H9 (cell line): ENCODE results near the gene NACC2. TPM values are rescaled to one million over a fixed set of nuclear protein-coding genes. Genes with fewer than 3 reads are reported as not detected.

Source experiments
- DNase-seq: peaks from one replicate; pipeline ENCODE4 v3.0.0-alpha.2; 2017
- H2AFZ ChIP-seq: one replicate; pipeline ENCODE4 v1.6.1; 2013; ENCODE audit warnings: mild to moderate bottlenecking, low read length, control low read depth, moderate library complexity
- H2AK5ac ChIP-seq: 2 replicates; pipeline ENCODE4 v1.6.1; 2013; ENCODE audit warnings: low read length, control low read depth, mixed read lengths; ENCODE audit not compliant: insufficient read length
- H2BK120ac ChIP-seq: one replicate; pipeline ENCODE4 v1.6.1; 2013; ENCODE audit warnings: low read depth, mild to moderate bottlenecking, low read length, control low read depth, inconsistent platforms; ENCODE audit not compliant: poor library complexity, severe bottlenecking
- H2BK12ac ChIP-seq: 2 replicates; pipeline ENCODE4 v1.6.1; 2013; ENCODE audit warnings: low read length, control low read depth, mixed read lengths, low read depth; ENCODE audit not compliant: insufficient read length
- H2BK15ac ChIP-seq: 2 replicates; pipeline ENCODE4 v1.6.1; 2013; ENCODE audit warnings: low read depth, low read length, control low read depth
- H2BK20ac ChIP-seq: one replicate; pipeline ENCODE4 v1.6.1; 2013; ENCODE audit warnings: low read depth, mild to moderate bottlenecking, low read length, control low read depth, inconsistent platforms; ENCODE audit not compliant: poor library complexity, severe bottlenecking
- H2BK5ac ChIP-seq: 2 replicates; pipeline ENCODE4 v1.6.1; 2013; ENCODE audit warnings: low read length, control low read depth, mixed read lengths; ENCODE audit not compliant: insufficient read length
- H3K14ac ChIP-seq: 2 replicates; pipeline ENCODE4 v1.6.1; 2013; ENCODE audit warnings: low read length, control low read depth; ENCODE audit not compliant: insufficient read depth
- H3K18ac ChIP-seq: 2 replicates; pipeline ENCODE4 v1.6.1; 2013; ENCODE audit warnings: low read depth, mild to moderate bottlenecking, mixed read lengths, low read length, control low read depth; ENCODE audit not compliant: insufficient read length
- H3K23ac ChIP-seq: 2 replicates; pipeline ENCODE4 v1.6.1; 2013; ENCODE audit warnings: low read length, control low read depth, mixed read lengths, low read depth; ENCODE audit not compliant: insufficient read length
- H3K23me2 ChIP-seq: 2 replicates; pipeline ENCODE4 v1.6.1; 2013; ENCODE audit warnings: low read depth, mild to moderate bottlenecking, mixed read lengths, low read length, control low read depth; ENCODE audit not compliant: insufficient read length, poor library complexity, severe bottlenecking
- H3K27ac ChIP-seq: 2 replicates; pipeline ENCODE4 v1.5.1; 2013; ENCODE audit warnings: low read length, control low read depth, mixed read lengths, low read depth; ENCODE audit not compliant: insufficient read length
- H3K27me3 ChIP-seq: 2 replicates; pipeline ENCODE4 v1.6.1; 2013; ENCODE audit warnings: low read length, control low read depth, inconsistent platforms; ENCODE audit not compliant: insufficient read depth
- H3K4ac ChIP-seq: 2 replicates; pipeline ENCODE4 v1.6.1; 2013; ENCODE audit warnings: low read depth, mild to moderate bottlenecking, control low read depth, inconsistent platforms, low read length, moderate library complexity
- H3K4me1 ChIP-seq: 2 replicates; pipeline ENCODE4 v1.6.1; 2013; ENCODE audit warnings: low read length, control low read depth, inconsistent platforms; ENCODE audit not compliant: insufficient read depth
- H3K4me2 ChIP-seq: 2 replicates; pipeline ENCODE4 v1.6.1; 2013; ENCODE audit warnings: low read length, control low read depth, mixed read lengths; ENCODE audit not compliant: insufficient read length, insufficient read depth
- H3K56ac ChIP-seq: 2 replicates; pipeline ENCODE4 v1.6.1; 2013; ENCODE audit warnings: low read depth, mild to moderate bottlenecking, mixed read lengths, low read length, control low read depth; ENCODE audit not compliant: insufficient read length
- H3K79me1 ChIP-seq: 2 replicates; pipeline ENCODE4 v1.6.1; 2013; ENCODE audit warnings: low read depth, mild to moderate bottlenecking, moderate library complexity, low read length, control low read depth, inconsistent platforms; ENCODE audit not compliant: insufficient read depth, poor library complexity, severe bottlenecking
- H3K79me2 ChIP-seq: 2 replicates; pipeline ENCODE4 v1.6.1; 2013; ENCODE audit warnings: low read length, control low read depth, inconsistent platforms; ENCODE audit not compliant: insufficient read depth
- H3K9ac ChIP-seq: 2 replicates; pipeline ENCODE4 v1.6.1; 2013; ENCODE audit warnings: low read length, control low read depth, mixed read lengths; ENCODE audit not compliant: insufficient read length; ENCODE audit errors: extremely low read depth
- H3K9me3 ChIP-seq: one replicate; pipeline ENCODE4 v1.6.1; 2013; ENCODE audit warnings: low read depth, low read length, inconsistent platforms; ENCODE audit not compliant: control insufficient read depth
- H3T11ph ChIP-seq: one replicate; pipeline ENCODE4 v1.6.1; 2013; ENCODE audit warnings: mild to moderate bottlenecking, low read length, control low read depth, inconsistent platforms
- H4K20me1 ChIP-seq: one replicate; pipeline ENCODE4 v1.6.1; 2013; ENCODE audit not compliant: control insufficient read depth, insufficient read length, insufficient read depth
- H4K5ac ChIP-seq: 2 replicates; pipeline ENCODE4 v1.6.1; 2013; ENCODE audit warnings: low read depth, mild to moderate bottlenecking, mixed read lengths, low read length, control low read depth; ENCODE audit not compliant: insufficient read length
- H4K8ac ChIP-seq: replicated peaks from 2 replicates; pipeline ENCODE4 v1.6.1; 2013; ENCODE audit warnings: low read length, control low read depth, mixed read lengths, low read depth; ENCODE audit not compliant: insufficient read length
- H4K91ac ChIP-seq: 2 replicates; pipeline ENCODE4 v1.6.1; 2013; ENCODE audit warnings: low read depth, mild to moderate bottlenecking, moderate library complexity, mixed read lengths, low read length, control low read depth; ENCODE audit not compliant: insufficient read length
- H3K27ac Mint-ChIP-seq, 3 experiments: 2 replicates in 2 of 3; 3 replicates in 1 of 3; pipeline ENCODE4 v1.8.0; 2020 to 2021; ENCODE audit warnings: mixed read lengths in 3 of 3, mild to moderate bottlenecking in 1 of 3, moderate library complexity in 1 of 3
- H3K27me3 Mint-ChIP-seq: 2 replicates; pipeline ENCODE4 v1.8.0; 2021; ENCODE audit warnings: low read depth, mild to moderate bottlenecking, moderate library complexity, mixed read lengths
- H3K36me3 Mint-ChIP-seq, 3 experiments: 2 replicates in 2 of 3; 3 replicates in 1 of 3; pipeline ENCODE4 v1.8.0; 2020 to 2021; ENCODE audit warnings: low read depth in 3 of 3, mixed read lengths in 3 of 3; ENCODE audit not compliant: insufficient read depth in 1 of 3
- H3K4me1 Mint-ChIP-seq, 2 experiments: 2 replicates each; pipeline ENCODE4 v1.8.0; 2020; ENCODE audit warnings: mixed read lengths in 2 of 2
- H3K4me3 Mint-ChIP-seq, 2 experiments: 2 replicates in 1 of 2; 3 replicates in 1 of 2; pipeline ENCODE4 v1.8.0; 2020 to 2021; ENCODE audit warnings: mild to moderate bottlenecking in 2 of 2, mixed read lengths in 2 of 2, moderate library complexity in 1 of 2
- H3K9me3 Mint-ChIP-seq, 2 experiments: 2 replicates in 1 of 2; 3 replicates in 1 of 2; pipeline ENCODE4 v1.8.0; 2020; ENCODE audit warnings: mild to moderate bottlenecking in 2 of 2, mixed read lengths in 2 of 2, moderate library complexity in 1 of 2
- WGBS: extraction: QIAGEN DNeasy Blood & Tissue Kit; methylation state at CpG from one replicate; pipeline ENCODE4 v1.1.7; 2013; ENCODE audit warnings: missing lambda C conversion rate, low lambda C conversion rate, mixed read lengths; ENCODE audit not compliant: insufficient read length; ENCODE audit errors: extremely low coverage; 5-methylcytosine and 5-hydroxymethylcytosine counted together
- total RNA-seq: library from RNA; stranded (reverse); gene quantifications from 2 replicates; pipeline ENCODE4 v1.2.1, GENCODE V29; 2021
- TF ChIP-seq, protein P1 (sequence below): fragments of 200-600 bp; sonication (generic); conservative IDR thresholded peaks from 3 replicates; pipeline ENCODE4 v1.8.0; 2021; ENCODE audit warnings: antibody characterized with exemption, mild to moderate bottlenecking

Gene NACC2
- total RNA-seq, 1 experiment from 2014 or later: 11.5 TPM

DNA sequence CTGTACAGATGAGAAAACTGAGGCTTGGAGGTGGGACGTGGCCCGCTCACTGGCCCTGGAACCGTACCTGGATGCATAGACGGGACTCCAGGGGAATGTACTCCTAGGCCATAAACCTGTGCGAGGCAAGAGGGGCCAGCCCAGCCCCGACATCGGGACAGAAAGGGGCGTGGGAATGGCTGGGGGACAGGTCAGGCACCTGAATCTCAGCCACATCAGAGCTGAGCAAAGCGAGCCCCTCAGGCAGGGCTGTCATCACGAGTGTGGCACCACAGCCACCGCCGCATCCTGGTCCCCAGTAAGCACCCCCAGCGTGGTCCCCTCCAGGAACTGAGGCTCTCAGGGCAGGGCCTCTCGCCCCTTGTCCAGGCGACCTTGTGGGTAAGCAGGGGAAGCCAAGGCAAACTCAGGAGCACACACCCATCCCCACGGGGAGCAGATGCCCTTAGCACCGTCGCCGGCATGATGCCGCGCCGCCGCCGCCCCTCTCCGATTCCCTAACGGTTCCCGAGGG lies 16.5 kb downstream of the NACC2 start:
- Histone ChIP-seq H3K79me1 (no peaks in the 10 kb centered on the region), H3K18ac (no peak overlapping the region), H3K56ac (no peak overlapping the region), H4K91ac (no peak overlapping the region), H2BK5ac (no peak overlapping the region), H3K23ac (no peak overlapping the region), H3K4me2 (no peak overlapping the region), H3K79me2 (no peaks in the 10 kb centered on the region), H2BK15ac (no peak overlapping the region), H3K27ac (no peak overlapping the region), H2BK120ac (no peak overlapping the region), H3K23me2 (no peaks in the 10 kb centered on the region), H4K8ac (no peak overlapping the region), H3K14ac (no peak overlapping the region; the same call in 1 of the 2 replicates), H2AFZ (no peak overlapping the region), H4K20me1 (no peaks in the 10 kb centered on the region), H4K5ac (no peak overlapping the region), H3K27me3 (no peaks in the 10 kb centered on the region), H2AK5ac (no peak overlapping the region), H3K4ac (no peak overlapping the region), H2BK12ac (no peak overlapping the region), H3K9me3 (no peaks in the 10 kb centered on the region), H2BK20ac (no peak overlapping the region), H3T11ph (no peak overlapping the region), H3K9ac (no peak overlapping the region), H3K4me1 (no peaks in the 10 kb centered on the region)
- Mint-ChIP-seq H3K4me3 (no peak overlapping the region), H3K4me1 (peaks cover 10 to 11% of the 10 kb centered on the region in 2 experiments), H3K27me3 (no peaks in the 10 kb centered on the region), H3K27ac (no peak overlapping the region), H3K36me3 (peaks cover 0 to 3% (median 0%) of the 10 kb centered on the region in 3 experiments; a peak in 1 of 7 replicates), H3K9me3 (no peaks in the 10 kb centered on the region)
- TF ChIP-seq, protein P1, sequence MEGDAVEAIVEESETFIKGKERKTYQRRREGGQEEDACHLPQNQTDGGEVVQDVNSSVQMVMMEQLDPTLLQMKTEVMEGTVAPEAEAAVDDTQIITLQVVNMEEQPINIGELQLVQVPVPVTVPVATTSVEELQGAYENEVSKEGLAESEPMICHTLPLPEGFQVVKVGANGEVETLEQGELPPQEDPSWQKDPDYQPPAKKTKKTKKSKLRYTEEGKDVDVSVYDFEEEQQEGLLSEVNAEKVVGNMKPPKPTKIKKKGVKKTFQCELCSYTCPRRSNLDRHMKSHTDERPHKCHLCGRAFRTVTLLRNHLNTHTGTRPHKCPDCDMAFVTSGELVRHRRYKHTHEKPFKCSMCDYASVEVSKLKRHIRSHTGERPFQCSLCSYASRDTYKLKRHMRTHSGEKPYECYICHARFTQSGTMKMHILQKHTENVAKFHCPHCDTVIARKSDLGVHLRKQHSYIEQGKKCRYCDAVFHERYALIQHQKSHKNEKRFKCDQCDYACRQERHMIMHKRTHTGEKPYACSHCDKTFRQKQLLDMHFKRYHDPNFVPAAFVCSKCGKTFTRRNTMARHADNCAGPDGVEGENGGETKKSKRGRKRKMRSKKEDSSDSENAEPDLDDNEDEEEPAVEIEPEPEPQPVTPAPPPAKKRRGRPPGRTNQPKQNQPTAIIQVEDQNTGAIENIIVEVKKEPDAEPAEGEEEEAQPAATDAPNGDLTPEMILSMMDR: no peak
- DNase-seq: peak; percentile 25
- WGBS: no CpG with 5 or more reads among the region's 27 CpGs
